ENCODE results near the gene LATS1. TPM values are rescaled to one million over a fixed set of nuclear protein-coding genes. Genes with fewer than 3 reads are reported as not detected.
"Not testable (repeated sequence)": the region's sequence is repeated elsewhere in the genome, so short reads cannot be mapped to it uniquely, and the experiment has no call there.

The LATS1 gene
- total RNA-seq: 33.1 and 34.0 TPM in 2 replicates

DNA sequence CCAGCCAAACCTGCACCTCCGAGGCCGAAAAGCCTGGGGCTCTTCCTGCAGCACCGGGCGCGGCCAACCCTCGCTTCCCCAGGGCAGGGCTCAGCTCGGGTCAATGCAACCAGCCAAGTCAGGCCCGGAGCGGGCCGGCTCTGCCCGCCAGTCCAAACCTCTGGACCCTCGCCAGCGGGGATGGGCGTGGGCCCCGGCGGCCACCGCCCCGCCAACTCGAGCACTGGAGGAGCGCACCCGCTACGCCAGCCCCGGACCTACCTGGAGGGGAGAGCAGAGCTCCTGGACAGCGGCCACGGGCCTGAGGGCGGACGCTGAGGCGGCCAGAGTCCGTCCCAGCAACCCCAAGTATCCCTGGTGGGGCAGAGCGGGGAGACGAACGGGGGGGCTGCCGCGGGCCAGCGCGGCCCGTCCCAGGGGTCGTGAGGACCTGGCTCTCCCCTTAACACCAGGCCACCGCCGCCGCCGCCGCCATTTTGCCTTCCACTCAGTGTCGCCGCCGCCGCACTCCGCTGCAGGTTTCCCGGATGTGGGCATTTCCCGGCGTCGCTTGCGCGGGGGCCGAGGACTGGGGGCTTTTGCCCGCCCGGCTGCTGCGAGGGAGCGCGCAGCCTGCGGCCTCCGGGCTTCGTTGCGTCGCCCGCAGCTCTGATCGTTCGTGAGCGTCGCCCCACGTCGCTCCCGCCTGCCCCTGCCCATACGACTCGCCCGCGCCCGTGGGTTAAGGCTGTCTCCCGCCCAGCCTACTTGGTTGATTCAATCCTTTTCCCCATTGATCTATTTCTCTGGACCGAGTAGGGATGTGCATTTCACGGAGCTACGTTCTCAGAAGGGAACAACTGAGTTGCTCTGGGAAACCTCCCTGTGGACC is at the start of gene LATS1:
TSS of gene LATS1 (minus strand) at position 514 of the 871 bp plus-strand sequence. CDS start 15,975 bp downstream, outside the sequence.
- Mint-ChIP-seq H3K27me3 (ENCODE audit: insufficient read depth) (no peaks in the 10 kb centered on the region), H3K4me3 (peak within 1 kb of the TSS; percentile 93), H3K27ac (peak within 1 kb of the TSS; percentile 91), H3K4me1 (ENCODE audit: low read depth) (peaks cover 31% of the 10 kb centered on the region), H3K9me3 (no peaks in the 10 kb centered on the region), H3K36me3 (ENCODE audit: low read depth) (peaks cover 11% of the 10 kb centered on the region)
- intact Hi-C loops (cut with micrococcal nuclease): loop anchor here (1.0 to 5.0 kb wide), 6 partner anchors 17 to 686 kb away; partner anchors contain the start of genes GINM1, KATNA1, NUP43 and PPIL4
- peak; percentile 90 for DNase-seq (ENCODE audit: low spot score)

DNA sequence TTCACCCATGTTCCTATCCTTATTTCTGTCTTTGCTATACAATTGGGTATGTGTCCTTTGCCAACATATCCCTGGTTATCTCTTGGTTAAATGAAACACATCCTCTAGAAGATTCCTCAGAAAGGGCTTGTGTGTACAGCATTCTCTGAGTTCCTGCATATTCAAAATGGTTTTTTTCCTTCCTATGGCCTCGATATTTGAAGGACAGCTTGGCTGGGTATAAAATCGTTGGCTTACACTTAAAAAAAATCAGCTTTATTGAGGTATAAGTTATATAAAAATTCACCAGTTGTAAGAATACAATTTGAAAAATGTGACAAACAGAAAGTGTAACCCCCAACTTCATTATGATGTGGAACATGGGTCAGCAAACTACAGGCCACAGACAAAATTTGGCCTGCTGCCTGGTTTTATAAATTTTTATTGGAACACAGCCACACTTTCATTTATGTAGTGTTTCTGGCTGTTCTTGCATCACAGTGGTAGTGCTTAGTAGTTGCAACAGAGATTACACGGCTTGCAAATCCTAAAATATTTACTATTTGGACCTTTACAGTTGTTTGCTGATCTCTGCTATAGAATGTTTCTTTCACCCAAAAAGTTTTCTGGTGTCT is 48.4 kb upstream of the LATS1 start:
- DNase-seq (ENCODE audit: low spot score): no peak
- intact Hi-C loops (cut with micrococcal nuclease): no loop called here
- peaks cover 36% of the 10 kb centered on the region for H3K36me3 Mint-ChIP-seq (ENCODE audit: low read depth)
- H3K9me3 Mint-ChIP-seq: peaks cover 9% of the 10 kb centered on the region
- H3K4me1 Mint-ChIP-seq (ENCODE audit: low read depth): peaks cover 13% of the 10 kb centered on the region
- no peak overlapping the region for H3K4me3 Mint-ChIP-seq
- H3K27me3 Mint-ChIP-seq (ENCODE audit: insufficient read depth): no peaks in the 10 kb centered on the region
- H3K27ac Mint-ChIP-seq: no peak overlapping the region

DNA sequence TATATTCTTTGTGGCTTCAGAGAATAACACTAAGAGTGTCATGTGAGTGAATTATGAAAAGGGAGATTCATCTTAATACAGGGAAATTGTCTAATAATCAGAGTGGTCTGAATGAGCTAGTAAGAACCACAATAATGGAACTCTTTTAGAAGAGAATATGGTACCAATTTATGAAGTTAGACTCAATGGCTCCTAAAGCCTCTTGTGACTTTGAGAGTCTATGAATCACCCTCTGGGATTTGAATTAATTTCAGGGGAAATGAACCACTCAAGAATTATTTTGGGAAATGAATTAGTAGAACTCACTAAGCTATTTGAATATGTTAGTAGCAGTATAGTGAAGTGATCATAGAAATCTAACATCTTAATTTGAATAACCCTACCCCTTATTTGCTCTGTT is 46.0 kb upstream of the LATS1 start:
- no peak for DNase-seq (ENCODE audit: low spot score)
- Mint-ChIP-seq H3K27me3 (ENCODE audit: insufficient read depth) (no peaks in the 10 kb centered on the region), H3K4me1 (ENCODE audit: low read depth) (peaks cover 13% of the 10 kb centered on the region), H3K4me3 (no peak overlapping the region), H3K27ac (no peak overlapping the region), H3K9me3 (peaks cover 9% of the 10 kb centered on the region), H3K36me3 (ENCODE audit: low read depth) (peaks cover 34% of the 10 kb centered on the region)
- intact Hi-C loops (cut with micrococcal nuclease): no loop called here

DNA sequence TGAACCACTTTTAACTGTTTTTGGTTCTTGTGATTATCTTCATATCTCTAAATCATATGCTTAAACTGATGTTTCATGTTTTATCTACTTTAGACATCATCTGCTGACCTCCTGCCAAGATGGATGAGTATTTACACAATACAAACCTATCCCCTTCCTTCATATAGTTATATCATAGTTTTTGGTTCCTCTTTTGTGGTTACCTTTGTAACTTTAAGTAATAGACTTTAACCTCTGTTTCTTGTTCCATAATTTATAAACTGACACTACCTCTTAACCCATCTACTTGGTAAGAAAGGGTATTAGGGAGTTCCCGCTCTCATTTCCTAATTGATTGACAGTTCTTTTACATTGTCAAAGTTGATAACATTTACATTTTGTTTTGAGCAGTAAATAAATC is 43.5 kb upstream of the LATS1 start:
- no peak overlapping the region for H3K27ac Mint-ChIP-seq
- H3K4me1 Mint-ChIP-seq (ENCODE audit: low read depth): peaks cover 11% of the 10 kb centered on the region
- no peak for DNase-seq (ENCODE audit: low spot score)
- H3K4me3 Mint-ChIP-seq: no peak overlapping the region
- intact Hi-C loops (cut with micrococcal nuclease): no loop called here
- no peaks in the 10 kb centered on the region for H3K27me3 Mint-ChIP-seq (ENCODE audit: insufficient read depth)
- peaks cover 5% of the 10 kb centered on the region for H3K9me3 Mint-ChIP-seq
- peaks cover 25% of the 10 kb centered on the region for H3K36me3 Mint-ChIP-seq (ENCODE audit: low read depth)

DNA sequence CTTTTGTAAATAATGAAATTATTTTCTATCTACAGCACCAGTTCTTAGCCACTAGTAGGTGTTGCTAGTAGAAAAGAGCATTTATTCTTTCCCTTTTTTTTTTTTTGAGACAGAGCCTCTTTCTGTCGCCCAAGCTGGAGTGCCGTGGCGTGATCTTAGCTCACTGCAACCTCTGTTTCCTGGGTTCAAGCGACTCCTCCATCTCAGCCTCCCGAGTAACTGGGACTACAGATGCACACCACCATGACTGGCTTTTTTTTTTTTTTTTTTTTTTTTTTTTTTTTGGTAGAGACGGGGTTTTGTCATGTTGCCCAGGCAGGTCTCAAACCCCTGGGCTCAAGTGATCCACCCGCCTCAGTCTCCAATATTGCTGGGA is 38.3 kb upstream of the LATS1 start:
- no peak overlapping the region for H3K4me3 Mint-ChIP-seq
- H3K9me3 Mint-ChIP-seq: no peaks in the 10 kb centered on the region
- H3K4me1 Mint-ChIP-seq (ENCODE audit: low read depth): peaks cover 8% of the 10 kb centered on the region
- peaks cover 14% of the 10 kb centered on the region for H3K36me3 Mint-ChIP-seq (ENCODE audit: low read depth)
- H3K27ac Mint-ChIP-seq: no peak overlapping the region
- intact Hi-C loops (cut with micrococcal nuclease): no loop called here
- no peak for DNase-seq (ENCODE audit: low spot score)
- H3K27me3 Mint-ChIP-seq (ENCODE audit: insufficient read depth): no peaks in the 10 kb centered on the region

DNA sequence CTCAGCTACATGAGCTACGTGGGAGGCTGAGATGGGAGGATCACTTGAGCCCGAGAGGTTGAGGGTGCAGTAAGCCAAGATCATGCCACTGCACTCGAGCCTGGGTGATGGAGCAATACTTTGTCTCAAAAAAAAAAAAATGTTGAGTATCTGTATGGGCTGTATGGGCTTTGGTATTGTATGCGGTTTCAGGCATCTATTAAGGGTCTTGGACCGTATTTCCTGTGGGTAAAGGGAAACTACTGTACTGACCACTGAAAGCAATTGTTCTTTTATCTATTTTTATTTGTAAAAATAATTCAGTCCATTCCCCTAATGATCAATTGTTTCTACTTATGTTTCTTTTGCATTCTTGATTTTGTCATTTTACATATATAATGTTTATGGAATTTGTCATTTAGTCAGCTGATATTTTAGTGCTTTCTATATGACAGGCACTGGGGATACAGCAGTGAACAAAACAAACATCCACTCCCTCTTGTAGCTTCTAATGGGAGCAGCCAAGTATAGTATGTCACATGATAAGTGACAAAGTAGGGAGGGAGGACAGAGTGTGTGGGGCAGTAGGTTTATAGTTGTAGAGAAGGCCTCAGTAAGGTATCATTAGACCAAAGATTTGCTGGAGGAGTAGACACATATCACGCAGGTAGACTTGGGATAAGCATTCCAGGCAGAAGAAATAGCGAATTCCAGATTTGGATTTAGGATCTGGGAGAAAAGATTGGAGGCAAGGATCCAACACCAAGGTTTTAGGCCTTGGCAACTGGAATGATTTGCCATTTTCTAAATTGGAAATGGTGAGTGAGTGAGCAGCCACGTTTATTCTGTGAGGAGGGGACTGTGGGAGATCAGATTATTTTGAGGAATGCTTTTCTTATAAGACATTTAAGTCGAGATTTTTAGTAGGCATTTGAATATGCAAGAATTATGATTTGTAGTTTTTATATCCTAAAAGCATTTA is 37.7 kb upstream of the LATS1 start:
- no peak overlapping the region for H3K4me3 Mint-ChIP-seq
- intact Hi-C loops (cut with micrococcal nuclease): no loop called here
- peaks cover 12% of the 10 kb centered on the region for H3K36me3 Mint-ChIP-seq (ENCODE audit: low read depth)
- H3K27me3 Mint-ChIP-seq (ENCODE audit: insufficient read depth): no peaks in the 10 kb centered on the region
- H3K4me1 Mint-ChIP-seq (ENCODE audit: low read depth): peaks cover 9% of the 10 kb centered on the region
- DNase-seq (ENCODE audit: low spot score): no peak
- H3K9me3 Mint-ChIP-seq: no peaks in the 10 kb centered on the region
- H3K27ac Mint-ChIP-seq: no peak overlapping the region

DNA sequence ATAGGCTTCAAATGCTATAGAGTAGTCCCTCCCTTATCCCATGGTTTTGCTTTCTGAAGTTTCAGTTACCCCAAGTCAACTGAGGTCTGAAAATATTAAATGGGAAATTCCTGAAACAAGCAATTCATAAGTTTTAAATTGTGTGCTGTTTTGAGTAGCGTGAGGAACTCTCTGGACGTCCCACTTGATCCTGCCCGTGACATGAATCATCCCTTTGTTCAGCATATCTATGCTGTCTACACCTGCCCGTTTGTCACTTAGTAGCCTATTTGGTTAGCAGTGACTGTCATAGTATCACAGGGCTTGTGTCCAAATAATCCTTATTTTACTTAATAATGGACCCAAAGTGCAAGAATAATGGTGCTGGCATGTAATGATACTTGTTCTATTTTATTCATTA is 36.6 kb upstream of the LATS1 start:
- intact Hi-C loops (cut with micrococcal nuclease): no loop called here
- Mint-ChIP-seq H3K36me3 (ENCODE audit: low read depth) (peaks cover 9% of the 10 kb centered on the region), H3K4me3 (no peak overlapping the region), H3K27ac (no peak overlapping the region), H3K9me3 (no peaks in the 10 kb centered on the region), H3K27me3 (ENCODE audit: insufficient read depth) (no peaks in the 10 kb centered on the region), H3K4me1 (ENCODE audit: low read depth) (peaks cover 12% of the 10 kb centered on the region)
- no peak for DNase-seq (ENCODE audit: low spot score)

DNA sequence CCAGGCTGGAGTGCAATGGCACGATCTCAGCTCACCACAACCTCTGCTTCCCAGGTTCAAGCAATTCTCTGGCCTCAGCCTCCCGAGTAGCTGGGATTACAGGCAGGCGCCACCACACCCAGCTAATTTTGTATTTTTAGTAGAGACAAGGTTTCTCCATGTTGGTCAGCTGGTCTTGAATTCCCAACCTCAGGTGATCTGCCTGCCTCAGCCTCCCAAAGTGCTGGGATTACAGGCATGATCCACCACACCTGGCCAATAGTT is 35.4 kb upstream of the LATS1 start:
- H3K27me3 Mint-ChIP-seq (ENCODE audit: insufficient read depth); H3K4me3 Mint-ChIP-seq; H3K27ac Mint-ChIP-seq; intact Hi-C loops (cut with micrococcal nuclease); DNase-seq (ENCODE audit: low spot score); H3K36me3 Mint-ChIP-seq (ENCODE audit: low read depth); H3K9me3 Mint-ChIP-seq: not testable (repeated sequence)
- peaks cover 16% of the 10 kb centered on the region for H3K4me1 Mint-ChIP-seq (ENCODE audit: low read depth)

DNA sequence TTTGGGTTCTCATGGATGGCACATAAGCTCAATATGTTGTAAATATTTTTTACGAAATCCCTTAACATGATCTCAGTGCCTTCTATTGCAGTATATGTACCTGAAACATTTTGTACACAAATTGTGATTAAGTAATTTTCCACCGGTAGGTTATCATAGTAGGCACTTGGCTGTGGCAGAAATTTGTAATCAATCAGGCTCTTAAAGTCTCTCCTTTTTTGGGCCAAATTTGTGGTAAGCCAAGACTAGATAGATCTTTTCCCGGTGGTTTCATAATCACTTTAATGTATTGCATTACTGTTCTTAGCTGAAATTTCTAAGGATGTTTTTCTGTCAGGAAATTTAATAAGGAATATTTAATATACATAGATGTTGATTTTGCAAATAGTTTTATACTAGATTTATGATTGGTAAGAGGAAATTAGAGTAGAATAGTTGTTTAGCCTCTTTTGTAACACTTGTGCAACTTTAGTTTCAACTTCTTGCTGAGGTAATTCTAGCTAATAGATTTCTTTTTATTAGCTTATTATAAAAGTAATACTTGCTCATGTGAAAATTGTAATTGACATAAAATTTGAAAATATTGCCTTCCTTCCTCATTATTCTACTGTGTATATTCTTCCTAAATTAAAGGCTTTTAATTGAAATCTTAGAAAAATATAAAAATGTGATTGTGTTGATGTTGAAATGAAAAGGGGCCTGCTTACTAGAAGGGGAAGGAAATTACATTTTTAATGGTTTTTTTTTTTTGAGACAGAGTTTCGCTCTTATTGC is 34.9 kb upstream of the LATS1 start:
- Mint-ChIP-seq H3K4me3 (peak overlapping the region; percentile 5), H3K27me3 (ENCODE audit: insufficient read depth) (no peaks in the 10 kb centered on the region), H3K27ac (no peak overlapping the region), H3K36me3 (ENCODE audit: low read depth) (peaks cover 7% of the 10 kb centered on the region), H3K4me1 (ENCODE audit: low read depth) (peaks cover 16% of the 10 kb centered on the region), H3K9me3 (no peaks in the 10 kb centered on the region)
- intact Hi-C loops (cut with micrococcal nuclease): no loop called here
- DNase-seq (ENCODE audit: low spot score): no peak

DNA sequence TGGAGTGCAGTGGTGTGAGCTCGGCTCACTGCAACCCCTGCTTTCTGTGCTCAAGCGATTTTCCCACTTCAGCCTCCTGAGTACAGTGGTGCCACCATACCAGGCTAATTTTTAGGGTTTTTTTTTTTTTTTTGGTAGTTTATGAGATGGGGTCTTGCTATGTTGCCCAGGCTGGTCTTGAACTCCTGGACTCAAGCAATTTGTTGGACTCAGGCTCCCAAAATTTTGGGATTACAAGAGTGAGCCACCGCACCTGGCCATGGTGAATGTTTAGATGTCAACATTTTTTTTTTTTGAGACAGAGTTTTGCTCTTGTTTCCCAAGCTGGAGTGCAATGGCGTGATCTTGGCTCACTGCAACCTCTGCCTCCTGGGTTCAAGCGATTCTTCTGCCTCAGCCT is 34.0 kb upstream of the LATS1 start:
- H3K27me3 Mint-ChIP-seq (ENCODE audit: insufficient read depth); intact Hi-C loops (cut with micrococcal nuclease); DNase-seq (ENCODE audit: low spot score); H3K27ac Mint-ChIP-seq; H3K36me3 Mint-ChIP-seq (ENCODE audit: low read depth); H3K9me3 Mint-ChIP-seq: not testable (repeated sequence)
- Mint-ChIP-seq H3K4me1 (ENCODE audit: low read depth) (peaks cover 21% of the 10 kb centered on the region), H3K4me3 (peak overlapping the region; percentile 7)

DNA sequence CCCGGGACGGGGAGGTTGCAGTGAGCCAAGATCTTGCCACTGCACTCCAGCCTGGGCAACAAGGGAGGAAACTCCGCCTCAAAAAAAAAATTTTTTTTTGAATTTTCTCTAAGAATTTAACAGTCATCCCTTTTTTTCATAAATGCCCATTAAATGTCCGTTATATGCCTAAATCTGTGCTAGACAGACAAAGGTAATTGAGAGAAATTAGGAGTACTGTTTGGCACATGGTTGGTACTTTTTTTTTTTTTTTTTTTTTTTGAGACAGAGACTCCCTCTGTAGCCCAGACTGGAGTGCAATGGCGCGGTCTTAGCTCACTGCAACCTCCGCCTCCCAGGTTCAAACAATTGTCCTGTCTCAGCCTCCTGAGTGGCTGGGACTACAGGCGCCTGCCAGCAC is 33.3 kb upstream of the LATS1 start:
- peaks cover 6% of the 10 kb centered on the region for H3K36me3 Mint-ChIP-seq (ENCODE audit: low read depth)
- no peak for DNase-seq (ENCODE audit: low spot score)
- H3K4me3 Mint-ChIP-seq: peak overlapping the region; percentile 87
- no peak overlapping the region for H3K27ac Mint-ChIP-seq
- peaks cover 27% of the 10 kb centered on the region for H3K4me1 Mint-ChIP-seq (ENCODE audit: low read depth)
- intact Hi-C loops (cut with micrococcal nuclease): no loop called here
- no peaks in the 10 kb centered on the region for H3K27me3 Mint-ChIP-seq (ENCODE audit: insufficient read depth)
- H3K9me3 Mint-ChIP-seq: no peaks in the 10 kb centered on the region

DNA sequence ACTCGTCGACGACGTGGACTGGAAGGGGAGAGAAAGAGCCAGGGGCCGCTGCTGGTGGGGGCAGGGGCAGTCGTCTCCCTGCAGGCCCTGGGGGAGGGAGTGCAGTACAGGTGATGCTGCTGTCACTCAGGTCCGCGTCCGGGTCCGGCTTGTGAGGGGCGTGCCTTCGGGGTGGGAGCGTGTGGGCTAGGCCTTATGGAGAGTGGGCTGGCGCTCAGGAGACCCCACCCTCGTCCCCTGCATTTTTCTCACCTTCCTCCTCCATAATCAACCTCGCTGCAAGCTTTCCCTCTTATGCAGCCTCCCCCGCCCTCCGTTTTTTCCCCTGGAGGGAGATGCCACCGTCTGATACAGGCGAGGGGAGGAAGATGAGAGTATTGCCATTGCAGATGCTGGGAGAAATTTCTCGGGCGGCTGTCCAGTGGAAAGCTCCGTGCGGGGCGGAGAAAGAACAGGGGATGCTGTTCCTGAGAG is 32.3 kb upstream of the LATS1 start:
- peaks cover 3% of the 10 kb centered on the region for H3K36me3 Mint-ChIP-seq (ENCODE audit: low read depth)
- no peaks in the 10 kb centered on the region for H3K9me3 Mint-ChIP-seq
- H3K27me3 Mint-ChIP-seq (ENCODE audit: insufficient read depth): no peaks in the 10 kb centered on the region
- H3K4me3 Mint-ChIP-seq: peak overlapping the region; percentile 87
- intact Hi-C loops (cut with micrococcal nuclease): loop anchor here (1.0 kb wide), 1 partner anchor 184 kb away; the partner anchor contains the start of gene GINM1
- peak; percentile 42 for DNase-seq (ENCODE audit: low spot score)
- peak overlapping the region; percentile 83 for H3K27ac Mint-ChIP-seq
- H3K4me1 Mint-ChIP-seq (ENCODE audit: low read depth): peaks cover 30% of the 10 kb centered on the region

Data from activated T-helper 1 cell treated with anti-CD3 and anti-CD28 coated beads, Interleukin-12 subunit alpha, Interleukin-12 subunit beta, Interleukin-2, Interleukin-4 antibody, amounts not matched to agents 30 ng/mL and 10 ng/mL and 1 ng/mL, durations not matched to agents 14 hours and 24 hours and 36 hours (primary cell).